Measurements from ENCODE around the gene XRCC2. TPM values are rescaled to one million over a fixed set of nuclear protein-coding genes. Genes with fewer than 3 reads are reported as not detected.

Gene XRCC2
- polyA plus RNA-seq, 1 of the 3 experiments (the other 2 are of a cell fraction): 3.1 TPM

GRCh38 chr7:152709287-152710152, 33.6 kb upstream of the XRCC2 start (continued):
- TF ChIP-seq, protein P1, sequence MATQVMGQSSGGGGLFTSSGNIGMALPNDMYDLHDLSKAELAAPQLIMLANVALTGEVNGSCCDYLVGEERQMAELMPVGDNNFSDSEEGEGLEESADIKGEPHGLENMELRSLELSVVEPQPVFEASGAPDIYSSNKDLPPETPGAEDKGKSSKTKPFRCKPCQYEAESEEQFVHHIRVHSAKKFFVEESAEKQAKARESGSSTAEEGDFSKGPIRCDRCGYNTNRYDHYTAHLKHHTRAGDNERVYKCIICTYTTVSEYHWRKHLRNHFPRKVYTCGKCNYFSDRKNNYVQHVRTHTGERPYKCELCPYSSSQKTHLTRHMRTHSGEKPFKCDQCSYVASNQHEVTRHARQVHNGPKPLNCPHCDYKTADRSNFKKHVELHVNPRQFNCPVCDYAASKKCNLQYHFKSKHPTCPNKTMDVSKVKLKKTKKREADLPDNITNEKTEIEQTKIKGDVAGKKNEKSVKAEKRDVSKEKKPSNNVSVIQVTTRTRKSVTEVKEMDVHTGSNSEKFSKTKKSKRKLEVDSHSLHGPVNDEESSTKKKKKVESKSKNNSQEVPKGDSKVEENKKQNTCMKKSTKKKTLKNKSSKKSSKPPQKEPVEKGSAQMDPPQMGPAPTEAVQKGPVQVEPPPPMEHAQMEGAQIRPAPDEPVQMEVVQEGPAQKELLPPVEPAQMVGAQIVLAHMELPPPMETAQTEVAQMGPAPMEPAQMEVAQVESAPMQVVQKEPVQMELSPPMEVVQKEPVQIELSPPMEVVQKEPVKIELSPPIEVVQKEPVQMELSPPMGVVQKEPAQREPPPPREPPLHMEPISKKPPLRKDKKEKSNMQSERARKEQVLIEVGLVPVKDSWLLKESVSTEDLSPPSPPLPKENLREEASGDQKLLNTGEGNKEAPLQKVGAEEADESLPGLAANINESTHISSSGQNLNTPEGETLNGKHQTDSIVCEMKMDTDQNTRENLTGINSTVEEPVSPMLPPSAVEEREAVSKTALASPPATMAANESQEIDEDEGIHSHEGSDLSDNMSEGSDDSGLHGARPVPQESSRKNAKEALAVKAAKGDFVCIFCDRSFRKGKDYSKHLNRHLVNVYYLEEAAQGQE (IDR thresholded peaks at IDR 0.05; ENCODE audit: low read depth, low read length): no peak
- TF ChIP-seq RXRA (IDR thresholded peaks at IDR 0.05; ENCODE audit: borderline replicate concordance, low read depth) (no peak), CHD2 (IDR thresholded peaks at IDR 0.05; ENCODE audit: low read length, partially characterized antibody) (no peak)

- Histone ChIP-seq H3K27me3 (ENCODE audit: insufficient read depth) (no peaks in the 10 kb centered on the region), H3K4me2 (no peak overlapping the region), H3K36me3 (replicated peaks in 1 of 2; ENCODE audit: control insufficient read depth in 1 of 2, insufficient read depth in 2 of 2, low read length in 1 of 2) (no peaks in the 10 kb centered on the region), H3F3A (replicated peaks; ENCODE audit: insufficient read depth) (no peaks in the 10 kb centered on the region), H4K20me1 (ENCODE audit: insufficient read depth) (no peaks in the 10 kb centered on the region), H3K4me1 (ENCODE audit: control insufficient read depth in 1 of 2, insufficient read depth in 2 of 2, low read depth in 1 of 2, low read length in 1 of 2) (peaks cover 0 to 2% of the 10 kb centered on the region in 2 experiments; a peak in 2 of 4 replicates), H3K4me3 (ENCODE audit: low read depth in 2 of 2, low read length in 1 of 2) (no peak overlapping the region), H3K9me3 (0 out of 2 replicates have a peak, but pooled peaks cover 9% of the 10 kb centered on the region), H2AFZ (ENCODE audit: low read depth) (no peak overlapping the region), H3K79me2 (ENCODE audit: insufficient read depth) (no peaks in the 10 kb centered on the region), H3K9me2 (no peaks in the 10 kb centered on the region), H3K27ac (ENCODE audit: low read depth in 2 of 2, low read length in 1 of 2) (no peak overlapping the region), H3K9ac (no peak overlapping the region)
- DNase-seq: no peak
- ChIA-PET POLR2A (no interaction called here), CTCF (interaction anchor here (1.3 to 3.0 kb wide), 5 partner anchors 19 to 368 kb away, joined by 3 to 31 read pairs (median 4); no protein-coding TSS in a partner anchor)
- TF ChIP-seq CTCF (IDR thresholded peaks at IDR 0.05) (no peak), TCF12 (IDR thresholded peaks at IDR 0.05) (no peak), FOXJ3 (CRISPR knock-in tag; IDR thresholded peaks at IDR 0.05) (no peak), SMC3 (IDR thresholded peaks at IDR 0.05; ENCODE audit: low read depth, low read length) (no peak), RFX5 (IDR thresholded peaks at IDR 0.05; ENCODE audit: low read length) (no peak), GATA2 (CRISPR knock-in tag; IDR thresholded peaks at IDR 0.05) (no peak), FOXM1 (IDR thresholded peaks at IDR 0.05; ENCODE audit: low read depth) (no peak)
- TF ChIP-seq, protein P1 (IDR thresholded peaks at IDR 0.05; ENCODE audit: low read depth, low read length): no peak
- TF ChIP-seq, protein P2, sequence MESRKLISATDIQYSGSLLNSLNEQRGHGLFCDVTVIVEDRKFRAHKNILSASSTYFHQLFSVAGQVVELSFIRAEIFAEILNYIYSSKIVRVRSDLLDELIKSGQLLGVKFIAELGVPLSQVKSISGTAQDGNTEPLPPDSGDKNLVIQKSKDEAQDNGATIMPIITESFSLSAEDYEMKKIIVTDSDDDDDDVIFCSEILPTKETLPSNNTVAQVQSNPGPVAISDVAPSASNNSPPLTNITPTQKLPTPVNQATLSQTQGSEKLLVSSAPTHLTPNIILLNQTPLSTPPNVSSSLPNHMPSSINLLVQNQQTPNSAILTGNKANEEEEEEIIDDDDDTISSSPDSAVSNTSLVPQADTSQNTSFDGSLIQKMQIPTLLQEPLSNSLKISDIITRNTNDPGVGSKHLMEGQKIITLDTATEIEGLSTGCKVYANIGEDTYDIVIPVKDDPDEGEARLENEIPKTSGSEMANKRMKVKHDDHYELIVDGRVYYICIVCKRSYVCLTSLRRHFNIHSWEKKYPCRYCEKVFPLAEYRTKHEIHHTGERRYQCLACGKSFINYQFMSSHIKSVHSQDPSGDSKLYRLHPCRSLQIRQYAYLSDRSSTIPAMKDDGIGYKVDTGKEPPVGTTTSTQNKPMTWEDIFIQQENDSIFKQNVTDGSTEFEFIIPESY (IDR thresholded peaks at IDR 0.05; ENCODE audit: borderline replicate concordance, low read depth): no peak
- TF ChIP-seq, protein P3, sequence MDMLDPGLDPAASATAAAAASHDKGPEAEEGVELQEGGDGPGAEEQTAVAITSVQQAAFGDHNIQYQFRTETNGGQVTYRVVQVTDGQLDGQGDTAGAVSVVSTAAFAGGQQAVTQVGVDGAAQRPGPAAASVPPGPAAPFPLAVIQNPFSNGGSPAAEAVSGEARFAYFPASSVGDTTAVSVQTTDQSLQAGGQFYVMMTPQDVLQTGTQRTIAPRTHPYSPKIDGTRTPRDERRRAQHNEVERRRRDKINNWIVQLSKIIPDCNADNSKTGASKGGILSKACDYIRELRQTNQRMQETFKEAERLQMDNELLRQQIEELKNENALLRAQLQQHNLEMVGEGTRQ (IDR thresholded peaks at IDR 0.05; ENCODE audit: borderline replicate concordance, low read depth, low read length): no peak
- WGBS (ENCODE audit: low lambda C conversion rate): 53% methylated on average over 1 of the region's 1 CpG
These were observed 28.9 kb upstream of the XRCC2 start for GRCh38 chr7:152704796-152705384.

All from SK-N-SH (cell line).